HS-27A (cell line): ENCODE measurements around the gene ALOX12.
"Not testable (repeated sequence)": the region's sequence is repeated elsewhere in the genome, so short reads cannot be mapped to it uniquely, and the experiment has no call there.

ENCODE experiments used
- DNase-seq: peaks from one replicate; pipeline ENCODE4 v3.0.0-alpha.2; 2012; ENCODE audit warnings: low read depth, missing footprints

ALOX12 gene, protein sequence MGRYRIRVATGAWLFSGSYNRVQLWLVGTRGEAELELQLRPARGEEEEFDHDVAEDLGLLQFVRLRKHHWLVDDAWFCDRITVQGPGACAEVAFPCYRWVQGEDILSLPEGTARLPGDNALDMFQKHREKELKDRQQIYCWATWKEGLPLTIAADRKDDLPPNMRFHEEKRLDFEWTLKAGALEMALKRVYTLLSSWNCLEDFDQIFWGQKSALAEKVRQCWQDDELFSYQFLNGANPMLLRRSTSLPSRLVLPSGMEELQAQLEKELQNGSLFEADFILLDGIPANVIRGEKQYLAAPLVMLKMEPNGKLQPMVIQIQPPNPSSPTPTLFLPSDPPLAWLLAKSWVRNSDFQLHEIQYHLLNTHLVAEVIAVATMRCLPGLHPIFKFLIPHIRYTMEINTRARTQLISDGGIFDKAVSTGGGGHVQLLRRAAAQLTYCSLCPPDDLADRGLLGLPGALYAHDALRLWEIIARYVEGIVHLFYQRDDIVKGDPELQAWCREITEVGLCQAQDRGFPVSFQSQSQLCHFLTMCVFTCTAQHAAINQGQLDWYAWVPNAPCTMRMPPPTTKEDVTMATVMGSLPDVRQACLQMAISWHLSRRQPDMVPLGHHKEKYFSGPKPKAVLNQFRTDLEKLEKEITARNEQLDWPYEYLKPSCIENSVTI

DNA sequence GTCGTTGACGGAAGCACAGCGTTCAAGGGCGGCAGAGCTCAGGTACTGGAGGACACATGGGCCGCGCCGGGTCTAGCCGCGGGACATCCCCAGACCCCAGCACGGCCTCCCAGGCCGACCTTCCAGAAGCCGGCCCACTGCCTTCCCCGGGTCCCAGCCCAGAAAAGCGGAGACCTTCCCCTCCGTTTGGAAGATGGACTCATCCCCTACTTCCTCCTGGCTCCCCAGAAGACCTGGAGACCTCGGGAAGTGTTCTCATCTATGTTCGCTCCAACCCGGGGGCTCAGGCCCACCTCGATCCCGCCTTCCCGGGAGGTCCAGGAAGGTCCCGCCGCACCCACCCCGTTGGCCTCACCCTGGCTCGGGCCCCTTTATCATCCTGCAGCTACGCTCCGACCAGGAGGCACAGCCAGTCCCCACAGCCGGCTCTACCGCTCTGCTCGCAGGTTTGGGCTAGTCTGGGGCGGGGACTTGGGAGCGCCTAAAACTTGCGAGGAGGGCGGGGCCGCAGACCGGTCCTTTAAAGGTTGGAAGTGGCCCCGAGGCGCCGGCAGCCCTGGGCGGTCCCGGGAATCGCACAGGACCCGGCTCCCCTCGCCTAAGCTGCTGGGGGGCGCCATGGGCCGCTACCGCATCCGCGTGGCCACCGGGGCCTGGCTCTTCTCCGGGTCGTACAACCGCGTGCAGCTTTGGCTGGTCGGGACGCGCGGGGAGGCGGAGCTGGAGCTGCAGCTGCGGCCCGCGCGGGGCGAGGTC is at the start of gene ALOX12:
ALOX12 (plus strand) TSS at position 550 of the 756 bp plus-strand sequence; CDS start at position 619, 69 bp downstream.
- DNase-seq, result no peak

DNA sequence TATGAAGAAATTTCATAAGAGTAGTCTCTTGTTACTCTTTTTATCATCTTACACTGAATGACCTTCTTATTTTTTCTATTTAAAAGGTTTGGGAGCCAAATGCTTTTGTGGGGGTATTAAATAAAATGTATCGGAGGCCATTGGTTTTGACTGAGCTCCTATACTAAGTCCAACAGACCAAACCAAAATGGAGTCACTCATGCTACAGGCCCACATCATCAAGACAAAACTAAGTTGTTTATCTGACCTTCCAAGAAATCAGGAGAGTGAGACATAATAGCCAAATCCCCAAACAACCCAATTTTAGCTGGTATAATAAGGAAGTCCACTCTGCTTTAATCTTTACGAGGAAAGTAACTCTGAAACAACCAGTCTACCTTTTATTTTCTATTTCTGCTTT is 48.1 kb upstream of the ALOX12 start:
- no peak for DNase-seq

DNA sequence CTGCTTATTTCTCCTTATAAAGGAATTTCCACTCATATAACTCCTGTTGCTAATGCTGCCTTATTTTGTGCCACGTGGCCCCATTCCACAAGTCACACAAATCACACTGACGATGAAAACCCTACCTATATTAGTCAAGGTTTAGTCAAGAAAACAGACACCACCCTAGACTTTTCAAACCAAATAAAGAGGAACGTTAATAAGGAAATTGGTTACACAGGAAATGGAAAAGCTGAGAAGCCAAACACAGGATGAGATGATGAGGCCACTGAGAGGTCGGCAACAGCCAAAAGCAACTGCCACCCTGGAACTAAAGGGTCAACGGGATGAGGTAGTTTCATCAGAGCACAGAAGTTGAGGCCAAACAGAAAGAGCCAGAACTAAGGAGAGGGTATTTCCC is 47.3 kb upstream of the ALOX12 start:
- no peak for DNase-seq

DNA sequence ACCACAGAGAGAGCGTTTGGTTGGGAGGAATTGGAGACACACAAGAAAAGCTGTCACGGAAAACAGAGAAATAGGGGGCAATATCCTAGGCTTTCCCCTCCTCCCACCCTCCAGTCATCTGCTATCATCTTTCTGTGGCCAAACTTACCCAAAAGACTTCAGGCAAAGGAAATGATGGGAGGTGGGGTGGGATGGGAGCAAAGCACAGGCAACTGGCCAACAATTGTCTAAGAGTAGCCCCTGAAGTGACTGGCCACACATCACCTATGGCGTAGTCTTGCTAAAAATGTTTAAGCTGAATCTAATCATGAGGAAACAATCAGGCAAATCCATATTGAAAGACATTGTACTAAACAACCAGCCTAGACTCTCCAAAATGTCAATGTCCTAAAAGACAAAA is 46.9 kb upstream of the ALOX12 start:
- no peak for DNase-seq

DNA sequence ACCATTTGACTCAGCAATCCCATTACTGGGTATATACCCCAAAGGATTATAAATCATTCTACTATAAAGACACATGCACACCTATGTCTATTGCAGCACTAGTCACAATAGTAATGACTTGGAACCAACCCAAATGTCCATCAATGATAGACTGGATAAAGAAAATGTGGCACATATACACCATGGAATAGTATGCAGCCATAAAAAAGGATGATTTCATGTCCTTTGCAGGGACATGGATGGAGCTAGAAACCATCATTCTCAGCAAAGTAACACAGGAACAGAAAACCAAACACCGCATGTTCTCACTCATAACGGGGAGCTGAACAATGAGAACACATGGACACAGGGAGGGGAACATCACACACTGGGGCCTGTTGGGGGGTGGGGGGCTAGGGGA is 44.9 kb upstream of the ALOX12 start:
- not testable (repeated sequence) for DNase-seq

DNA sequence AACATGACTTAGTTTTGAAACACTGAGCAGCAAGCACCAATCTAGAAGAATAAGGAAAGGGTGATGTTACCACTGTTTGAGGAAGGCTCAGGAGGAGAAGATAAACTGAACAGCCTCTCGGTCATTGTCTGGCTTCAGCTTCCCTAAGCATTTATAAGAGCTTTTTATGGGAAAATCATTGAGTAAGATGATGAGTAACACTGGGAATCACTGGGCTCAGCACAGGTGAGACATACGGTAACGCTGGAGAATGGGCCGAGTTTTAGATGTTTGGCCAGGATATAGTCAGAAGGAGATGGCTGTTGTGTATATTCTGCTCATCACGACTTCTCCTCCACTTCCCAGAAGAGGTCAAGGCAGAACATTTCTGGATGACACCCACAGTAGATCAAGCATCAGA is 42.2 kb upstream of the ALOX12 start:
- DNase-seq, result no peak

DNA sequence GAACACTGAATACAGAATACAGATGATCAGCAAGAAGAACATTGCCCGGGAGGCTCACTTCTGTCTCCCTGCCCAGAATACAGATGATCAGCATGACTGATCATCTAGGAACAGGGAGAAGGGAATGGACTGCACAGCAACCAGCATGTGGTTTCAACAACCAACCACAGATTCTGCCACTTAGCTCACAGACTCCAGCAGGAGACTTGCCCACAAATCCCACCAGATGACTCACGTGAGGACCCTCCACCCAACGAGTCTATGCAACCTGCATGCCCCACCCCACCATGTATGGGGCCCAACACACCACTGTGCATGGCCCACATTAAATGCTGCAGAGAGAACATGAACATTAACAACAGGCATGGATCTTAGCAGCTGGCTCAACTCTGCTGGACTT is 36.1 kb upstream of the ALOX12 start:
- DNase-seq, result no peak

DNA sequence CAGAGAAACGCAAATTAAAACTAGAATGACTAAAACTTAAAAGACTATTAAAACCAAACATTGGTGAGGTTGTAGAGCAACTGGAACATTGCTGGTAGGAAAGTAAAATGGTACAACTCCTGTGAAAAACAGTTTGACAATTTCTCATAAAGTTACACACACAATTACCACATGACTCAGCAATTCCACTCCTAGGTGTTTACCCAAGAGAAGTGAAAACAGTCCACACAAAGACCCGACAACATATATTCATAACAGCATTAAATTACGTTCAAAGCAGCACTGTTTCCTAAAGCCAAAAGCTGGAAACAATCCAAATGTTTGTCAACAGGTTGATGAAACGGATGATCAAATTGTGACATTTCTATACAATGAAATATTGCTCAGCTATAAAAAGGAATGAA is 26.5 kb upstream of the ALOX12 start:
- no peak for DNase-seq

DNA sequence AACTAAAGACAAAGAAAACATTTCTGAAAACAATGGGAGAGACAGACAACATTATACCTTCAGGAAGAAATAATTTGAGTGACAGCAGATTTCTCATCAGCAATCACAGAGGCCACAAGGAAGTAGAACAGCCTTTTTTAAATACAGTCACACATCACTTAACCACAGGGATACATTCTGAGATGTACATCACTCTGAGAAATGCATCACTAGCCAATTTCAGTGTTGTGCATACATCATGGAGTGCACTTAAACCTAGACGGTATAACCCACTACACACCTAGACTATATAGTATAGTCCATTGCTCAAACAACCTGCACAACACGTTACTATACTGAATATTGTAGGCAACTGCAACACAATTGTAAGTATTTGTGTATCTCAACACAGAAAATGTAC is 24.9 kb upstream of the ALOX12 start:
- no peak for DNase-seq

DNA sequence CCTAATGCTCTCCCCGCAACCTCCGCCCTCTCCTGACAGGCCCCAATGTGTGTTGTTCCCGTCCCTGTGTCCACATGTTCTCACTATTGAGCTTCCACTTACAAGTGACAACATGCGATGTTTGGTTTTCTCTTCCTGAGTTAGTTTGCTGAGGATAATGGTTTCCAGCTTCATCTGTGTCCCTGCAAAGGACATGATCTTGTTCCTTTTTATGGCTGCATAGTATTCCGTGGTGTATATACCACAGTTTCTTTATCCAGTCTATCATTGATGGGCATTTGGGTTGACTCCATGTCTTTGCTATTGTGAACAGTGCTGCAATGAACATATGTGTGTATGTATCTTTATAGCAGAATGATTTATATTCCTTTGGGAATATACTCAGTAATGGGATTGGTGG is 16.4 kb upstream of the ALOX12 start:
- DNase-seq, result not testable (repeated sequence)

DNA sequence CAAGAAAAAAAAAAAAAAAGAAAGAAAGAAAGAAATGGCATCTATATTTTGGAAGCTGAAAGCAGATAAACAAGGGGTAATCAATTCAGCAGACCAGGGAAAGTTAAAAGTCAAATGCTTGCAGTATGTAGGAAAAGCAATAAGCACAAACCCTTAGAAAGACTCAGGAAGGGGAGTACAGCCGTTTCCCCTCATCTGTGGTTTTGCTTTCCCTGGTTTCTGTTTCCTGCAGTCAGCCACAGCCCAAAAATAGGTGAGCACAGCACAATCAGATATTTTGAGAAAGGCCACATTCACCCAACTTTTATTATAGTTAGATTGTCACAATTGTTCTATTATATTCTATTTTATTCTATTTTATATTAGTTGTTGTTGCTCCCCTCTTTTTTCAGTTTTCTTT is 14.4 kb upstream of the ALOX12 start:
- no peak for DNase-seq

DNA sequence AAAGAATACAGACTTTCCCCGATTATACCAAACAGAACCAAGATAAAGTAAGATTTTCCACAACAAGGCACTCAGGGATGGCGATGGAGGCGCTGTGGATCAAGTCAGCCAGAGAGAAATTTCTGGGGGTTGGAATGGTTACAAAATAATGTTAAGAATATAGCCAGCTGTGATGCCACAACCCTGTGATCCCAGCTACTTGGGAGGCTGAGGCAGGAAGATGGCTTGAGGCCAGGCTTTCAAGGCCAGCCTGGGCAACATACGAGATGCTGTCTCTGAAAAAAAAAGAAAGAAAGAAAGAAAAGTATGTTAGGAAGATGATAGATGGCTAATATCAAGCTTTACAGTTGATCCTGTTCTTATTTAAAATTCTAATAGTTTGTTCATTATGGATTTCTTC is 10.6 kb upstream of the ALOX12 start:
- no peak for DNase-seq

DNA sequence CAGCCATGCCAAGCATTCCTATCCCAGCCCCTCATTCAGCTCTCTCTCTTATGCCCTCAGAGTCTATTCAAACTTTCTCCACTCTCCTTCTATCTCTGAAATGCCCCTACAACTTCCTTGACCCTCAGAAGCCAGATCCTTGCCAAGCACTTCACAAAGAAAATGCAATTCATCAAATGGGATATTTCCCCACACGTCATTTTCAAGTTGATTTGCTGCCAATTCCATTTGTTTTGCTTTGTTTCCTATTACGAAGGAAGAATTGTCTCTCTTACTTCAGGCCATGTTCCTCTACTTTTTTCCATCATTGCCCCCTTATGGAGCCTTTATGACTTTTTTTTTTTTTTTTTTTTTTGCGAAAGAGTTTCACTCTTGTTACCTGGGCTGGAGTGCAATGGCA is 9.2 kb upstream of the ALOX12 start:
- DNase-seq, result no peak

DNA sequence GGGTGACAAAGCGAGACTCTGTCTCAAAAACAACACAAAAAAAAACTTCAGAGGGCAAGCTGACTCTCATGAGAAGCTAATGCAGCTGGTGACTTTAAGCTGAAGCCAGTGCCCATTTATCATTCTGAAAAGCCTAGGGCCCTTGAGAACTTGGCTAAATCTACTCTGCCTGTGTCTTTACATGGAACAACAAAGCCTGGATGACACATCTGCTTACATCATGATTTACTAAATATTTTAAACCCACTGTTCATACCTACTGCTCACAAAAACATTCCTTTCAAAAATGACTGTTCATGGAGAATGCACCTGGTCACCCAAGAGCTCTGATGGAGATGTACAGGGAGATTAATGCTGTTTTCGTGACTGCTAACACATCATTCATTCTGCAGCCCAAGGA is 6.1 kb upstream of the ALOX12 start:
- DNase-seq, result no peak

DNA sequence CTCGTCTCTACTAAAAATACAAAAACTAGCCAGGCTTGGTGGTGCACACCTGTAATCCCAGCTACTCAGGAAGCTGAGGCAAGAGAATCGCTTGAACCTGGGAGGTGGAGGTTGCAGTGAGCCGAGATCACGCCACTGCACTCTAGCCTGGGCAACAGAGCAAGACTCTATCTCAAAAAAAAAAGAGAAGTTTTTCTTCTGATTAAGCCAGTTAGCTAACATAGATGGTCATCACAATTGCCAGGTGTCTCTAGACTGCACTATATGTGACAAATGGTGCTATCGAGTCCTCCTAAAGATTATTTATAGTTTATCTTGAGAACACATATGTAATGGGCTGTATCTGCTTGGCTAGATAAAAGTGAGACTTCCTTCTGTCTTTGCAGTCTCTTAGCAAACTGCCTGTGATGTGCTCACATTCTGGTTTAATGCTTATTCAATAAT is 2.2 kb upstream of the ALOX12 start:
- DNase-seq, result not testable (repeated sequence)

DNA sequence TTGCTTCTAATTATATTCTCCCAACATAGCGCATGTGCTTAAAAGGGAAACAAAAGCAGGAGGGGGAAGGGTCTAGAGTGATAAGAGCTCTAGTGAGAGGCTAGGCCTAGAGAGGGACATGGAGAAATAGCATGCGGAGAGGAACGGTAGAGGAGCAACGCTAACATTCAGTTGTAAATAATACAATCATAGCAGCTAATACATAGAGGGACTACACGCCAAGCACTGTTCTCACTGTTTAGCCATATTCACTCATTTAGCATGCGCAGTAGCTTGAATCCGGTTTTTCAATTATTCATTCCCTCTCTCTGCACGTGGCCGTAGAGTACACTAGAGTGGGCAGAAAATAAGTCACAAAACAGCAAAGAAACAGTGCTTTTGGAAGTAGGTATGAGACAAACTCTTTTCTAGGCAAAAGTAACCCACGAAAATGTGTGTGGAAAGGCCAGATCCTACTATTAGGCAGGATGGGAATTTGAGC is 1.7 kb upstream of the ALOX12 start:
- DNase-seq, result no peak

DNA sequence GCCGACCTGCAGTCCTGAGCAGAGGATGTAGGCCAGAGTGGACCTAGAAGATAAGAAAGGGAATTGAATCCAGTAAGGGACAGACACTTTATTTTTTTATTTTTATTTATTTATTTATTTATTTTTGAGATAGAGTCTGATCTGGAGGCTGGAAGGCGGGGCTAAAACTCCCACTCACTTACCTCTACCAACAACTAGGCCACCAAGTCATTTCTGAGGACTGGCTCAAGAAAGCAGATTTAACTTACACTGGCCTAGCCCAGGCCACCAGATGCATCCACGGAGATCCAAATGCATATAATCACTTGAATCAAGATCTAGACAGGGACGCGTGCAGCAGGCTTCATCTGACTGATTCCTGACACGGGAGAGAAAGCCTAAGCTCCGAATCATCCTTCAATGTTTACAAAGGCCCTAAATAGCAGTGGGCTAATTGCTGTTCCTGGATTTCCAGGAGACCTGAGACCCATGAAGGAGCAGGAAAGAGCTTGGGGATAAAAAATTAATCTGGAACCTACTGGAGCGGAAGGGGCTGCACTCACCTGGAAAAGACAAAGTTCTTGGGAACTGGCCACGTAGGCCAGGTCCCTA is 1.1 kb upstream of the ALOX12 start:
- DNase-seq, result no peak

DNA sequence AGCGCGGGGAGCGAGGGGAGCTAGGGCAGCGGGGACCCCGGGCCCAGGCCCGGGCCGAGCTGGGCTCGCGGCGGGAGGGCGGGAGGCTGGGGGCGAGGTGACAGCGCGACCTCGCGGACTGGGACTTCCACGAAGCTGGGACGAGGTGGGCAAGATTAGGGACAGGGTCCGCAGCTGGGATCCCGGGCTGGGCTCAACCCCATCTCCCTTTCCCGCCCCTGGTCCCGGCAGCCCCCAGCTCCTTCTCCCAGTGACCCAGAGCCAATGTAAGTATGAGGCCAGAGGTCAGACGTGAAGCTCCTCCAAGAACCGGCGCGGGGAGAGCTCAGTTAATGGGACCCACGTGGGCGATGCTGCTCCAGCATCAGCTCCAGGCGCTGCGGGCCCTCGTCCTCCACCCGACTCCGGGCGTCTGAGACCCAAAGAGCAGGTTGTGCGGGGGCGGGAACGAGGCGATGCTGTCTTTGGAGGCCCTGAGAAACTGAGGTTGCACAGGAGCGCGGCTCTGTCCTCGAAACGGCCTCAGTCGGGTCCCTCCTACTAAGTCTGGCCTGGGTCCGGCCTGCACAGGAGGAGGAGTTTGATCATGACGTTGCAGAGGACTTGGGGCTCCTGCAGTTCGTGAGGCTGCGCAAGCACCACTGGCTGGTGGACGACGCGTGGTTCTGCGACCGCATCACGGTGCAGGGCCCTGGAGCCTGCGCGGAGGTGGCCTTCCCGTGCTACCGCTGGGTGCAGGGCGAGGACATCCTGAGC is 585 bp downstream of the ALOX12 start:
- no peak for DNase-seq

DNA sequence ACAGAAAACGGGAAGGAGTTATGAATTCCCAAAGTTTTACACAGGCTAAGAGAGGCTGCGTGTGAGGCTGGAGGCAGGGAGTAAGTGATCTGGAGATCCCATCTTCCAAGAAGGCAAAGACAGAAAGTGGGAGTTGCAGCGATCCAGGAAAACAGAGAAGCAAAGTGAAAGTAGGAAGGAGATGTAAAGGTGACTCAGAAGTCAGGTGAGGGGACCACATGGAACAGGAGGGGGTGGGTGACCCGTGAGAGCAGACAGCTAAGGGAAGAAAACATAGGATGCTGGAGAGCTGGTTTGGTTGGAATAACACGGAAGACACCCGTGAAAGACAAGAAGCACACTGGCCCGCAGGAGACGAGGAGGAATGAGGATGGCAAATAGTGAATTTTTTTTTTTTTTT is 1.3 kb downstream of the ALOX12 start:
- DNase-seq, result no peak

DNA sequence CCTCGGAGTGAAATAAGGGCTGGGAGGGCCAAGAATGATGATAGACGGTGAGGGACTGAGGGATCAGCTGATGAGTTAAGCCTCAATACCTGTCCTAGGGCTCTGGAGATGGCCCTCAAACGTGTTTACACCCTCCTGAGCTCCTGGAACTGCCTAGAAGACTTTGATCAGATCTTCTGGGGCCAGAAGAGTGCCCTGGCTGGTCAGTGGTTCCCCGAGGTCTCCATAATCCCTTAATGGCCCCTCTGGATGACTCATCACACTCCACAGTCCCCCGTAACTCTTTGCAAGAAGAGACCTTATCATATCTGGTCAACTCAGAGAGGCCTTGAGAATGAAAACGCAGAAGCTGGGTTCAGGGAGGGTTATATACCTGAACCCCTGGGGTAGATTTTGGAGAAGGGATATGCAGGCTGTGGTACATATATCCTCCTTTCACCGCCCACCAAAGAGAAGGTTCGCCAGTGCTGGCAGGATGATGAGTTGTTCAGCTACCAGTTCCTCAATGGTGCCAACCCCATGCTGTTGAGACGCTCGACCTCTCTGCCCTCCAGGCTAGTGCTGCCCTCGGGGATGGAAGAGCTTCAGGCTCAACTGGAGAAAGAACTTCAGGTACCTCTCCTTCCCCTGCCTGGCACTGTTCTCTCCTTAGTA is 3.1 kb downstream of the ALOX12 start:
- no peak for DNase-seq

DNA sequence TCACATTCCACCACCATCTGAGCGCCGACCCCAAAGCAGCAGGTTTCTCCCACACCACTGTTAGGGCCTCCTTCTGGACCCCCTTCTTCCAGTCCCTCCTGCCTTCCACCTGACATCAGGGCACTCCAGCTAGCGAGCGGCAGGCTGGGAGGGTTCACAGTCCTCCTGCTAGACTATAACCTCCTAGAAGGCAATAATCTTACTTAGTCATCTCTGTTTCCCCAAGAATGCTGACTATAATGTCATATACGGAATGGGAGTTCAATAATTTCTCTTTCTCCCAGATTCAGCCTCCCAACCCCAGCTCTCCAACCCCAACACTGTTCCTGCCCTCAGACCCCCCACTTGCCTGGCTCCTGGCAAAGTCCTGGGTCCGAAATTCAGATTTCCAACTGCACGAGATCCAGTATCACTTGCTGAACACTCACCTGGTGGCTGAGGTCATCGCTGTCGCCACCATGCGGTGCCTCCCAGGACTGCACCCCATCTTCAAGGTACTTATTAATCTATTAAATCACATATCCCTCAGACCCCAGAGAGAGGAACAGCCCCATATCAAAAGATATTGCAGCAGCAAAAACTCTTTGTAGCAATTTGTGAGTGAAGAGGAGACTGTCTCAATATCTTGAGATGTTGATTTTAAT is 5.6 kb downstream of the ALOX12 start:
- DNase-seq, result no peak
